ENCODE measurements around the gene SIPA1L3. TPM values are rescaled to one million over a fixed set of nuclear protein-coding genes. Genes with fewer than 3 reads are reported as not detected.

The SIPA1L3 gene
- total RNA-seq, 1 donor from 2014 or later: 26.9 TPM

- FAIRE-seq (no peak), DNase-seq (ENCODE audit: low read depth) (no peak)
- peaks cover 3% of the 10 kb centered on the region for H3K4me1 ChIP-seq (ENCODE audit: insufficient read depth, low read length)
- H3K9ac ChIP-seq (ENCODE audit: low read length): no peak overlapping the region
- H3K27me3 ChIP-seq (ENCODE audit: insufficient read depth, low read length): peaks cover 3% of the 10 kb centered on the region
- Mint-ChIP-seq H3K27ac (ENCODE audit: unreplicated experiment) (no peak overlapping the region), H3K4me3 (ENCODE audit: unreplicated experiment) (no peak overlapping the region), H3K4me1 (ENCODE audit: low read depth, unreplicated experiment) (peaks cover 3% of the 10 kb centered on the region), H3K36me3 (ENCODE audit: low read depth, unreplicated experiment) (no peaks in the 10 kb centered on the region), H3K9me3 (ENCODE audit: unreplicated experiment) (no peaks in the 10 kb centered on the region), H3K27me3 (ENCODE audit: low read depth, unreplicated experiment) (peaks cover 30% of the 10 kb centered on the region)
- H3K4me3 ChIP-seq (ENCODE audit: insufficient read depth, low read depth, low read length): no peak overlapping the region
- H2AFZ ChIP-seq (ENCODE audit: low read depth, low read length): no peak overlapping the region
- no peaks in the 10 kb centered on the region for H3K9me3 ChIP-seq (ENCODE audit: insufficient read depth, low read depth, low read length)
- H3K79me2 ChIP-seq (ENCODE audit: insufficient read depth, low read length): no peaks in the 10 kb centered on the region
- H3K4me2 ChIP-seq (ENCODE audit: low read length): no peak overlapping the region
- H3K36me3 ChIP-seq (ENCODE audit: insufficient read depth, low read length): no peaks in the 10 kb centered on the region
- H3K27ac ChIP-seq (ENCODE audit: low read depth, low read length): no peak overlapping the region
- TF ChIP-seq EZH2 (IDR thresholded peaks at IDR 0.05; ENCODE audit: insufficient read depth, low read length) (no peak), CTCF (IDR thresholded peaks at IDR 0.05; ENCODE audit: insufficient read depth, low read depth, low read length) (no peak)
- H4K20me1 ChIP-seq (ENCODE audit: insufficient read depth, low read length): no peaks in the 10 kb centered on the region
These were observed 324.9 kb downstream of the SIPA1L3 start for GRCh38 chr19:38231918-38232317.

- H3K9me3 Mint-ChIP-seq (ENCODE audit: unreplicated experiment): no peaks in the 10 kb centered on the region
- DNase-seq (ENCODE audit: low read depth): no peak
These were observed 326.8 kb downstream of the SIPA1L3 start for GRCh38 chr19:38233740-38234251.

More at GRCh38 chr19:38233740-38234251, 326.8 kb downstream of the SIPA1L3 start:
- Histone ChIP-seq H4K20me1 (ENCODE audit: insufficient read depth, low read length) (no peaks in the 10 kb centered on the region), H3K79me2 (ENCODE audit: insufficient read depth, low read length) (no peaks in the 10 kb centered on the region), H3K9me3 (ENCODE audit: insufficient read depth, low read depth, low read length) (no peaks in the 10 kb centered on the region), H3K27ac (ENCODE audit: low read depth, low read length) (no peak overlapping the region), H3K27me3 (ENCODE audit: insufficient read depth, low read length) (peaks cover 3% of the 10 kb centered on the region), H3K4me2 (ENCODE audit: low read length) (no peak overlapping the region), H2AFZ (ENCODE audit: low read depth, low read length) (peak overlapping the region; percentile 71), H3K4me1 (ENCODE audit: insufficient read depth, low read length) (no peaks in the 10 kb centered on the region), H3K4me3 (ENCODE audit: insufficient read depth, low read depth, low read length) (no peak overlapping the region), H3K36me3 (ENCODE audit: insufficient read depth, low read length) (no peaks in the 10 kb centered on the region), H3K9ac (ENCODE audit: low read length) (no peak overlapping the region)
- H3K4me1 Mint-ChIP-seq (ENCODE audit: low read depth, unreplicated experiment): no peaks in the 10 kb centered on the region
- FAIRE-seq: peak; percentile 45
- no peak overlapping the region for H3K4me3 Mint-ChIP-seq (ENCODE audit: unreplicated experiment)
- TF ChIP-seq CTCF (IDR thresholded peaks at IDR 0.05; ENCODE audit: insufficient read depth, low read depth, low read length) (peak; percentile 83), EZH2 (IDR thresholded peaks at IDR 0.05; ENCODE audit: insufficient read depth, low read length) (no peak)
- peaks cover 29% of the 10 kb centered on the region for H3K27me3 Mint-ChIP-seq (ENCODE audit: low read depth, unreplicated experiment)
- peak overlapping the region; percentile 62 for H3K27ac Mint-ChIP-seq (ENCODE audit: unreplicated experiment)
- peaks cover 2% of the 10 kb centered on the region for H3K36me3 Mint-ChIP-seq (ENCODE audit: low read depth, unreplicated experiment)
